ENCODE results near the gene KLHL3. TPM values are rescaled to one million over a fixed set of nuclear protein-coding genes. Genes with fewer than 3 reads are reported as not detected.

The KLHL3 gene
- total RNA-seq, 6 experiments from 2014 or later: 1.9 to 8.5 (median 3.3) TPM

GRCh38 chr5:137611794-137612435, 124.0 kb downstream of the KLHL3 start:
- DNase-seq (no peak), ATAC-seq (no peak)
- Histone ChIP-seq H3K27me3 (no peaks in the 10 kb centered on the region), H3K4me3 (no peak overlapping the region), H3K9me3 (no peaks in the 10 kb centered on the region), H3K4me1 (no peaks in the 10 kb centered on the region), H3K36me3 (no peaks in the 10 kb centered on the region), H3K27ac (no peak overlapping the region)
- intact Hi-C loops (cut with DNase I): no loop called here
- no CpG with 5 or more reads among the region's 9 CpGs for WGBS (ENCODE audit: insufficient coverage, low coverage, low lambda C conversion rate, missing lambda C conversion rate)
- TF ChIP-seq, protein P1, sequence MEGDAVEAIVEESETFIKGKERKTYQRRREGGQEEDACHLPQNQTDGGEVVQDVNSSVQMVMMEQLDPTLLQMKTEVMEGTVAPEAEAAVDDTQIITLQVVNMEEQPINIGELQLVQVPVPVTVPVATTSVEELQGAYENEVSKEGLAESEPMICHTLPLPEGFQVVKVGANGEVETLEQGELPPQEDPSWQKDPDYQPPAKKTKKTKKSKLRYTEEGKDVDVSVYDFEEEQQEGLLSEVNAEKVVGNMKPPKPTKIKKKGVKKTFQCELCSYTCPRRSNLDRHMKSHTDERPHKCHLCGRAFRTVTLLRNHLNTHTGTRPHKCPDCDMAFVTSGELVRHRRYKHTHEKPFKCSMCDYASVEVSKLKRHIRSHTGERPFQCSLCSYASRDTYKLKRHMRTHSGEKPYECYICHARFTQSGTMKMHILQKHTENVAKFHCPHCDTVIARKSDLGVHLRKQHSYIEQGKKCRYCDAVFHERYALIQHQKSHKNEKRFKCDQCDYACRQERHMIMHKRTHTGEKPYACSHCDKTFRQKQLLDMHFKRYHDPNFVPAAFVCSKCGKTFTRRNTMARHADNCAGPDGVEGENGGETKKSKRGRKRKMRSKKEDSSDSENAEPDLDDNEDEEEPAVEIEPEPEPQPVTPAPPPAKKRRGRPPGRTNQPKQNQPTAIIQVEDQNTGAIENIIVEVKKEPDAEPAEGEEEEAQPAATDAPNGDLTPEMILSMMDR (IDR thresholded peaks at IDR 0.05): no peak

- Histone ChIP-seq H3K27ac (no peak overlapping the region), H3K4me1 (no peaks in the 10 kb centered on the region), H3K4me3 (no peak overlapping the region), H3K27me3 (no peaks in the 10 kb centered on the region), H3K9me3 (no peaks in the 10 kb centered on the region), H3K36me3 (no peaks in the 10 kb centered on the region)
- TF ChIP-seq, protein P1 (IDR thresholded peaks at IDR 0.05): no peak
- ATAC-seq (no peak), DNase-seq (no peak)
- intact Hi-C loops (cut with DNase I): no loop called here
- WGBS (ENCODE audit: insufficient coverage, low coverage, low lambda C conversion rate, missing lambda C conversion rate): 65% methylated on average over 3 of the region's 4 CpGs
Measured at GRCh38 chr5:137611011-137611580, 124.8 kb downstream of the KLHL3 start.

- no peaks in the 10 kb centered on the region for H3K9me3 ChIP-seq
- H3K36me3 ChIP-seq: no peaks in the 10 kb centered on the region
- DNase-seq (no peak), ATAC-seq (no peak)
- no peak overlapping the region for H3K27ac ChIP-seq
- intact Hi-C loops (cut with DNase I): no loop called here
- H3K4me3 ChIP-seq: no peak overlapping the region
- H3K4me1 ChIP-seq: no peaks in the 10 kb centered on the region
- WGBS (ENCODE audit: insufficient coverage, low coverage, low lambda C conversion rate, missing lambda C conversion rate): 58% methylated on average over 4 of the region's 4 CpGs
- no peaks in the 10 kb centered on the region for H3K27me3 ChIP-seq
- TF ChIP-seq, protein P1 (IDR thresholded peaks at IDR 0.05): no peak
- no peak for TF ChIP-seq POLR2A (IDR thresholded peaks at IDR 0.05)
Measured at GRCh38 chr5:137610598-137610997, 125.3 kb downstream of the KLHL3 start.

DNA sequence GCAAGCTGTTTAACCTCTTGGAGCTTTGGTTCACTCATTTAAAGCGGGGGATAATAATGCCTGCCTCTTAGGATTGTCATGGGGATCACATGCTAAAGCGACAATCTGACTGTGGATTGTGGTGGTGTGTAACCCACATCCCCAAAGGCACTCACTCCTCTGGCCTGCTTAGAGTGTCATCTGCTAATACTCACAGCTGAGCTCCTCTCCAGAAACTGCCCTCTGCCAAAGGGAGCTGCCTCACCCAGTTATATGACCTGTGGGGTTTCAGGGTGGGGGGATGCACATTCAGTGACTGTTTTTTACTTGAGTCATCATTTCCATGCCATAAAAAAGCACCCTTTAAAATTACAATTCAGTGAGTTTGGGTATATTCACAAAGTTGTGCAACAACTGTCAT, 126.8 kb downstream of the KLHL3 start:
- no peaks in the 10 kb centered on the region for H3K9me3 ChIP-seq
- intact Hi-C loops (cut with DNase I): no loop called here
- H3K4me1 ChIP-seq: no peaks in the 10 kb centered on the region
- TF ChIP-seq POLR2A (IDR thresholded peaks at IDR 0.05): no peak
- TF ChIP-seq, protein P1 (IDR thresholded peaks at IDR 0.05): no peak
- ATAC-seq (no peak), DNase-seq (no peak)
- H3K36me3 ChIP-seq: no peaks in the 10 kb centered on the region
- no CpG with 5 or more reads among the region's 2 CpGs for WGBS (ENCODE audit: insufficient coverage, low coverage, low lambda C conversion rate, missing lambda C conversion rate)
- no peak overlapping the region for H3K27ac ChIP-seq
- H3K4me3 ChIP-seq: no peak overlapping the region
- H3K27me3 ChIP-seq: no peaks in the 10 kb centered on the region

Data from right lobe of liver (tissue), 6 donors.